Measurements from ENCODE around the gene XRCC3.

DNA sequence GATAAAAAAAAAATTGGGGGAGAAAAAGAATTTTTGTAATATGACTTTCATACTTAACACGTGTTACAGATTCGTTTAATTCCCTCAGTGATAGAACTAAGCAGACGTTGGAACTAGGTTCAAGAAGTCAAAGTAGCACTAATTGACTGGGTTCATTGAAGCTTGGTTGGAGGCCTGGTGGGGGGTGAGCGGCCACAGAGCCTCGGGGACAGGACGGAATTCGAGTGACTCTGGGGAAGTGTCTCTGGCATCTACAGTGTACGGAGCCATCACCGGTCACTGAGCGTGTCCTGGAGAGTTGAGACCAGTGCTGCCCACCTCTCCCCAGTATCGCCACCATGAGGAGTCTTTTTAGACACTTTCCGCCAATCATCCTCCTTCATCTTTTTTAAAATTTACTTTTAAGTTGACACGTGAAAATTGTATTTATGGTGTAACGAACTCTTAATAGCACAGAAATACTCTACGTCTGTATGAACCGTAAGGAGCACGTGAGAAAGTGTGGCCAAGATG, 1.7 kb upstream of the XRCC3 start:
- TF ChIP-seq, protein P1, sequence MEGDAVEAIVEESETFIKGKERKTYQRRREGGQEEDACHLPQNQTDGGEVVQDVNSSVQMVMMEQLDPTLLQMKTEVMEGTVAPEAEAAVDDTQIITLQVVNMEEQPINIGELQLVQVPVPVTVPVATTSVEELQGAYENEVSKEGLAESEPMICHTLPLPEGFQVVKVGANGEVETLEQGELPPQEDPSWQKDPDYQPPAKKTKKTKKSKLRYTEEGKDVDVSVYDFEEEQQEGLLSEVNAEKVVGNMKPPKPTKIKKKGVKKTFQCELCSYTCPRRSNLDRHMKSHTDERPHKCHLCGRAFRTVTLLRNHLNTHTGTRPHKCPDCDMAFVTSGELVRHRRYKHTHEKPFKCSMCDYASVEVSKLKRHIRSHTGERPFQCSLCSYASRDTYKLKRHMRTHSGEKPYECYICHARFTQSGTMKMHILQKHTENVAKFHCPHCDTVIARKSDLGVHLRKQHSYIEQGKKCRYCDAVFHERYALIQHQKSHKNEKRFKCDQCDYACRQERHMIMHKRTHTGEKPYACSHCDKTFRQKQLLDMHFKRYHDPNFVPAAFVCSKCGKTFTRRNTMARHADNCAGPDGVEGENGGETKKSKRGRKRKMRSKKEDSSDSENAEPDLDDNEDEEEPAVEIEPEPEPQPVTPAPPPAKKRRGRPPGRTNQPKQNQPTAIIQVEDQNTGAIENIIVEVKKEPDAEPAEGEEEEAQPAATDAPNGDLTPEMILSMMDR (IDR thresholded peaks at IDR 0.05) = no peak
- no peak for TF ChIP-seq ZNF423 (CRISPR knock-in tag; IDR thresholded peaks at IDR 0.05)
- no peak for TF ChIP-seq MYBL2 (CRISPR knock-in tag; IDR thresholded peaks at IDR 0.05)
- no peak for TF ChIP-seq MAX (CRISPR knock-in tag; IDR thresholded peaks at IDR 0.05)
- TF ChIP-seq NR3C1 (CRISPR knock-in tag; conservative IDR thresholded peaks at IDR 0.05; ENCODE audit: low read depth) = no peak
- TF ChIP-seq KAT7 (CRISPR knock-in tag; IDR thresholded peaks at IDR 0.05; ENCODE audit: borderline replicate concordance) = no peak
- TF ChIP-seq ATF3 (CRISPR knock-in tag; conservative IDR thresholded peaks at IDR 0.05) = no peak

Data from WTC11 (cell line).